Retinal pigment epithelial cell (primary cell): ENCODE data around the gene ATP5F1C.

Experiments
- DNase-seq: peaks from one replicate; pipeline ENCODE4 v3.0.0-alpha.2; 2010; ENCODE audit warnings: low read depth
- H3K4me3 ChIP-seq: 2 replicates; pipeline ENCODE4 v1.5.1; 2011; ENCODE audit warnings: mild to moderate bottlenecking, low read length, control low read depth, moderate library complexity
- TF ChIP-seq, protein P1 (sequence below): conservative IDR thresholded peaks from 2 replicates; pipeline ENCODE4 v1.5.1; 2011; ENCODE audit warnings: low read depth, low read length, control low read depth, inconsistent platforms

Gene ATP5F1C

DNA sequence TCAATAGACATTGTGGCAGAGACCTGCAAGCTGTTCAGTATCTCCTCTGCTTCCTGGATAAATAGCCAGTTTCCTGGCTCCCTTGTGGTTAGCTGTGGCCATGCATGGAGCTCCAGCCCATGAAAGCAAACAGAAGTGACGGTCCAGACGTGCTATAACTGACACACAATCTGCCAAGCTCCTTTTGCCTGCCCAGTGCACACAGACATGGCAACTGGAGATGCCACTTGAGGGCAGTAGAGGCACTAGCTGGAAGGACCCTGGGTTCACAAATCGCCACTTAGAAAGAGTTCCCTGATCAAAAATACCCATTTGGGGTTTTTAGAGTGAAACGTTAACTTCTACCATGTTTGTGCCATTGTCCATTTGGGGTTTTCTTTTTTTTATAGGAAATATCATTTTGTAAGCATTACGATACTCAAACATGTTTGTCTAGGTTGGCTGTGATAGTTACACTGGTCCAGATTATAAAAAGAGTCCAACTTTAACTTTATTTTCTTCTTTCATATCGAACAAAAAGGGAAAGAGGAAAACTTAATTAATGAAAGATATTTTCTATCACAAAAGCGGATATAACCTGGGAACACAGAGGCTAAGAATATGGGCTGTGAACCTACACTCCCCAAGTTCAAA, 31.5 kb upstream of the ATP5F1C start:
- TF ChIP-seq, protein P1, sequence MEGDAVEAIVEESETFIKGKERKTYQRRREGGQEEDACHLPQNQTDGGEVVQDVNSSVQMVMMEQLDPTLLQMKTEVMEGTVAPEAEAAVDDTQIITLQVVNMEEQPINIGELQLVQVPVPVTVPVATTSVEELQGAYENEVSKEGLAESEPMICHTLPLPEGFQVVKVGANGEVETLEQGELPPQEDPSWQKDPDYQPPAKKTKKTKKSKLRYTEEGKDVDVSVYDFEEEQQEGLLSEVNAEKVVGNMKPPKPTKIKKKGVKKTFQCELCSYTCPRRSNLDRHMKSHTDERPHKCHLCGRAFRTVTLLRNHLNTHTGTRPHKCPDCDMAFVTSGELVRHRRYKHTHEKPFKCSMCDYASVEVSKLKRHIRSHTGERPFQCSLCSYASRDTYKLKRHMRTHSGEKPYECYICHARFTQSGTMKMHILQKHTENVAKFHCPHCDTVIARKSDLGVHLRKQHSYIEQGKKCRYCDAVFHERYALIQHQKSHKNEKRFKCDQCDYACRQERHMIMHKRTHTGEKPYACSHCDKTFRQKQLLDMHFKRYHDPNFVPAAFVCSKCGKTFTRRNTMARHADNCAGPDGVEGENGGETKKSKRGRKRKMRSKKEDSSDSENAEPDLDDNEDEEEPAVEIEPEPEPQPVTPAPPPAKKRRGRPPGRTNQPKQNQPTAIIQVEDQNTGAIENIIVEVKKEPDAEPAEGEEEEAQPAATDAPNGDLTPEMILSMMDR: peak; percentile 70
- H3K4me3 ChIP-seq: no peak overlapping the region
- DNase-seq: no peak

- H3K4me3 ChIP-seq: no peak overlapping the region
- no peak for DNase-seq
- TF ChIP-seq, protein P1: no peak
Measured at GRCh38 chr10:7763929-7764328, 24.0 kb upstream of the ATP5F1C start.

- TF ChIP-seq, protein P1: no peak
- H3K4me3 ChIP-seq: no peak overlapping the region
- no peak for DNase-seq
Measured at GRCh38 chr10:7766241-7766640, 21.7 kb upstream of the ATP5F1C start.

DNA sequence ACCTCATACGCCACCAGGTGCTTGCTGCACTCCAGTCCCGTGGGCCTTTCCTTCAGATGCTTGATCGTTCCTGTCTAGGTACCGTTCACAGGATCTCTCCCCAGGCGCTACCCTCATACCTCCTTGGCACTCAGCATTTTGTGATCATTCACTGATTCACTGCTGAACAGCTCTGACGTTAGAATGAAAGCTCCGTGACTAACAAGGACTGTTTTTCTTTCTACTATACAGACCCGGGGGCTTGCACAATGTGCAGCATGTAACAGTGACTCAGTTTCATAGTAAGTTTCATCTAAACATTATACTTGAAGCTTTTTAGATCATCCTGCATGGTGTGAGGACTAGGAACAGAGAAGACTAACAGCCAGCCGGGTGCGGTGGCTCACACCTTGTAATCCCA, 20.8 kb upstream of the ATP5F1C start:
- TF ChIP-seq, protein P1: no peak
- no peak overlapping the region for H3K4me3 ChIP-seq
- no peak for DNase-seq

- DNase-seq: no peak
- TF ChIP-seq, protein P1: no peak
- no peak overlapping the region for H3K4me3 ChIP-seq
Measured at GRCh38 chr10:7768417-7768816, 19.6 kb upstream of the ATP5F1C start.

DNA sequence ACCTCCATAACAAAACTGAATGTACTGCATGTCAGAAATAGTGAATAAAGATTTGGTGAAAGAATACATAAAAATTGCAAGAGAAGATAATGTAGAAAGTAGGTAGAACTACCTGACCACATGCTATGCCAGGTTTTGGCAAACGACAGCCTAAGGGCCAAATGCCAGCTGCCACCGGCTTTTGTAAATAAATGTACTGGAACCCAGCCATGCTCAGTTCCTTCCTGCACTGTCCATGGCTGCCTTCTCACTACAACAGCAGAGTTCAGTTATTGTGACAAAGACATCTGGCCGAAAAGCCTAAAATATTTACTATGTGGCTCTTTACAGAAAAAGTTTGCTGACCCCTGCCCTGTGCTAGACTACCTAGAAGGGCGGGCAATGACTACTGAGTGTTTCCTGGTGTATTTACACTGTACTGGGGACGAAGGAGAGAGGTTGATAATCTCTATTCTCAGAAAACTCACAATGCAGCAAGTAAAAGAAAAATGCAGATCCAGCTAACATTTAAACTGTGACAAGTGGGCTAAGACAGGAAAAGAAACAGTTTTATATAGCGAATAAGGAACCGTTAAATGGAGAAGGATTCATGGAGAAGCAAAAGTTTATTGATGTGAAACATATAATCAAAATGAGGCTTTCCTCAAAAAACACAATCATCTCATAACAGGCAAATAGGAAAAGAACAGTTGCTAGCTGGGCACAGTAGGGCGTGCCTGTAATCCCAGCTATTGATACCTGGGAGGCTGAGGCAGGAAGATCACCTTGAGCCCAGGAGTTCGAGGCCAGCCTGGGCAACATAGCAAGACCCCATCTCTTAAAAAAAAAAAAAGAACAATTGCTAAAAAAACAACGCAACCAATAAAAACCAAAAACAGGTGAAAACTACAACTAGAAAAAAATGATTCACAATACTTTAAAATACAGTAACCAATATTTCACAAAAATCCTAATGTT, 13.9 kb upstream of the ATP5F1C start:
- no peak overlapping the region for H3K4me3 ChIP-seq
- DNase-seq: no peak
- TF ChIP-seq, protein P1: no peak
